ENCODE data around the gene TFAP2E. TPM values are rescaled to one million over a fixed set of nuclear protein-coding genes. Genes with fewer than 3 reads are reported as not detected.

TFAP2E gene
- total RNA-seq, 4 donors from 2014 or later, result not detected

GRCh38 chr1:35532497-35533223 is 40.5 kb upstream of the TFAP2E start:
- TF ChIP-seq POLR2A (IDR thresholded peaks at IDR 0.05), result no peak
- TF ChIP-seq, protein P1, sequence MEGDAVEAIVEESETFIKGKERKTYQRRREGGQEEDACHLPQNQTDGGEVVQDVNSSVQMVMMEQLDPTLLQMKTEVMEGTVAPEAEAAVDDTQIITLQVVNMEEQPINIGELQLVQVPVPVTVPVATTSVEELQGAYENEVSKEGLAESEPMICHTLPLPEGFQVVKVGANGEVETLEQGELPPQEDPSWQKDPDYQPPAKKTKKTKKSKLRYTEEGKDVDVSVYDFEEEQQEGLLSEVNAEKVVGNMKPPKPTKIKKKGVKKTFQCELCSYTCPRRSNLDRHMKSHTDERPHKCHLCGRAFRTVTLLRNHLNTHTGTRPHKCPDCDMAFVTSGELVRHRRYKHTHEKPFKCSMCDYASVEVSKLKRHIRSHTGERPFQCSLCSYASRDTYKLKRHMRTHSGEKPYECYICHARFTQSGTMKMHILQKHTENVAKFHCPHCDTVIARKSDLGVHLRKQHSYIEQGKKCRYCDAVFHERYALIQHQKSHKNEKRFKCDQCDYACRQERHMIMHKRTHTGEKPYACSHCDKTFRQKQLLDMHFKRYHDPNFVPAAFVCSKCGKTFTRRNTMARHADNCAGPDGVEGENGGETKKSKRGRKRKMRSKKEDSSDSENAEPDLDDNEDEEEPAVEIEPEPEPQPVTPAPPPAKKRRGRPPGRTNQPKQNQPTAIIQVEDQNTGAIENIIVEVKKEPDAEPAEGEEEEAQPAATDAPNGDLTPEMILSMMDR (IDR thresholded peaks at IDR 0.05 in 4 of 5, conservative IDR thresholded peaks at IDR 0.05 in 1 of 5), result no peak
- DNase-seq, result no peak

DNA sequence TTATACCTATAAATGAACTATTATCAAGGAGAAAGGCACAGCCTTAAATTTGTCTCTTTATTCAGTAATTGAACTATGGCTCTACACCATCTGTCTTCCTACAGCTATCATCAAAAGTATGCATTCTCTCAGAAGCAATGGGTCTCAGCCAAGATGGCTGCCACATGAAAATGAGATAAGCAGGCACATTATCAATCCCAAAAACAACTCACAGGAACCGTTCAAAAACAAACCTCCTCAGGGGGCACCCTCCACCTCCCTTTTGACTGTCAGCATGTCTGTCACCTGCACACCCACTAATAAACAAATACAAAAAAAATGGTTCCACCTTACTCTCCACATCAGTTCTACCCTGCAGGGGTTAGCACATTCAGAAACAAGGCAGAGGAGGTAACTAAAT is 39.5 kb upstream of the TFAP2E start:
- no peak for ATAC-seq
- Histone ChIP-seq H3K27ac (no peak overlapping the region), H3K4me1 (peaks cover 33 to 72% of the 10 kb centered on the region in 2 donors), H3K4me3 (no peak overlapping the region), H3K36me3 (peaks cover 0 to 7% of the 10 kb centered on the region in 2 donors), H3K9me3 (no peaks in the 10 kb centered on the region), H3K27me3 (no peaks in the 10 kb centered on the region)
- TF ChIP-seq POLR2A (IDR thresholded peaks at IDR 0.05), result no peak
- TF ChIP-seq, protein P1 (IDR thresholded peaks at IDR 0.05 in 4 of 5, conservative IDR thresholded peaks at IDR 0.05 in 1 of 5), result no peak
- DNase-seq, result no peak
- in situ Hi-C loops (cut with MboI; ENCODE audit: low sequenced_read_pairs in 4 of 4) (no loop called here), intact Hi-C loops (cut with DNase I; ENCODE audit: low total_unique reads) (no loop called here)

More at GRCh38 chr1:35532497-35533223, 40.5 kb upstream of the TFAP2E start:
- no peaks in the 10 kb centered on the region for H3K9me3 ChIP-seq
- no peaks in the 10 kb centered on the region for H3K27me3 ChIP-seq
- H3K4me1 ChIP-seq, result peaks cover 24 to 62% of the 10 kb centered on the region in 2 donors
- intact Hi-C loops (cut with DNase I; ENCODE audit: low total_unique reads), result no loop called here
- H3K4me3 ChIP-seq, result no peak overlapping the region
- no peak overlapping the region for H3K27ac ChIP-seq
- in situ Hi-C loops (cut with MboI; ENCODE audit: low sequenced_read_pairs in 4 of 4), result no loop called here
- no peak for ATAC-seq
- H3K36me3 ChIP-seq, result peaks cover 0 to 7% of the 10 kb centered on the region in 2 donors

GRCh38 chr1:35535243-35535642 is 37.9 kb upstream of the TFAP2E start:
- DNase-seq, result no peak
- Histone ChIP-seq H3K27ac (no peak overlapping the region), H3K27me3 (no peaks in the 10 kb centered on the region), H3K9me3 (no peaks in the 10 kb centered on the region), H3K4me3 (no peak overlapping the region), H3K4me1 (peaks cover 49 to 88% of the 10 kb centered on the region in 2 donors), H3K36me3 (peaks cover 0 to 7% of the 10 kb centered on the region in 2 donors)
- in situ Hi-C loops (cut with MboI; ENCODE audit: low sequenced_read_pairs in 4 of 4) (no loop called here), intact Hi-C loops (cut with DNase I; ENCODE audit: low total_unique reads) (no loop called here)
- ATAC-seq, result no peak
- no peak for TF ChIP-seq POLR2A (IDR thresholded peaks at IDR 0.05)
- TF ChIP-seq, protein P1 (IDR thresholded peaks at IDR 0.05 in 4 of 5, conservative IDR thresholded peaks at IDR 0.05 in 1 of 5), result no peak

DNA sequence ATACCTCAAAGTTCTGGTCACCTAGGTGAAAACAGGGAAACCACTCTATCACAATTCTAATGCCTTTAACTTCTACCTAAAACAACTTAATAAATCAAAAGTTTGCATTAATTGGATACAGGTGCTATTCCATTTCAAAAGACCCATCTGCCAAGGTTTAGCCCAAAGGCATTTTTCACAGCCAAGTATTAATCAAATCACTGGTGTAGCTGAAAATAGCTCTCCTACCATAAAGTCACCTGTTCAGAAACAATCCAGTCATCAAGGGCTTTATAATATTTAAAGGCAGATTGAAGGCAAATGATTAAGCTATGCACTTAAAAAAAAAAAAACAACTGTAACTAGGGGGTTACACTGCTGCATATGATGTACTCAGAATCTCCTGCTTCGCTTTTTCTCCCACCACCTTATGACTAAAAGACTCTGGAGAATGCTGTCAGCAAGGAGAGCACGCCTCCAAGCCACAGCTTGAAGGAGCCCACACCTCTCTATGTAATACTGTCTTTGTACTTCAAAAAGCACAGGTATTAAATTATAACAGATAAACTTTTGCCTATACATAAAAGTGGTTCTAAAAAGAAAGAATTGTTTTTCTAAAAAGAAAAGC is 36.5 kb upstream of the TFAP2E start:
- Histone ChIP-seq H3K4me1 (peaks cover 57 to 83% of the 10 kb centered on the region in 2 donors), H3K4me3 (no peak overlapping the region), H3K27ac (no peak overlapping the region), H3K27me3 (no peaks in the 10 kb centered on the region), H3K36me3 (no peaks in the 10 kb centered on the region), H3K9me3 (no peaks in the 10 kb centered on the region)
- no peak for ATAC-seq
- intact Hi-C loops (cut with DNase I; ENCODE audit: low total_unique reads), result no loop called here
- DNase-seq, result no peak
- in situ Hi-C loops (cut with MboI; ENCODE audit: low sequenced_read_pairs in 4 of 4), result no loop called here
- TF ChIP-seq, protein P1 (IDR thresholded peaks at IDR 0.05 in 4 of 5, conservative IDR thresholded peaks at IDR 0.05 in 1 of 5), result no peak

Measured in gastrocnemius medialis (tissue), 4 donors.